NCI-H345 (cell line): ENCODE results near the gene TRMT61B.

ENCODE experiments used
- DNase-seq: peaks from one replicate; lab custom pipeline; 2025; lab: John Stamatoyannopoulos, UW

TRMT61B gene

DNA sequence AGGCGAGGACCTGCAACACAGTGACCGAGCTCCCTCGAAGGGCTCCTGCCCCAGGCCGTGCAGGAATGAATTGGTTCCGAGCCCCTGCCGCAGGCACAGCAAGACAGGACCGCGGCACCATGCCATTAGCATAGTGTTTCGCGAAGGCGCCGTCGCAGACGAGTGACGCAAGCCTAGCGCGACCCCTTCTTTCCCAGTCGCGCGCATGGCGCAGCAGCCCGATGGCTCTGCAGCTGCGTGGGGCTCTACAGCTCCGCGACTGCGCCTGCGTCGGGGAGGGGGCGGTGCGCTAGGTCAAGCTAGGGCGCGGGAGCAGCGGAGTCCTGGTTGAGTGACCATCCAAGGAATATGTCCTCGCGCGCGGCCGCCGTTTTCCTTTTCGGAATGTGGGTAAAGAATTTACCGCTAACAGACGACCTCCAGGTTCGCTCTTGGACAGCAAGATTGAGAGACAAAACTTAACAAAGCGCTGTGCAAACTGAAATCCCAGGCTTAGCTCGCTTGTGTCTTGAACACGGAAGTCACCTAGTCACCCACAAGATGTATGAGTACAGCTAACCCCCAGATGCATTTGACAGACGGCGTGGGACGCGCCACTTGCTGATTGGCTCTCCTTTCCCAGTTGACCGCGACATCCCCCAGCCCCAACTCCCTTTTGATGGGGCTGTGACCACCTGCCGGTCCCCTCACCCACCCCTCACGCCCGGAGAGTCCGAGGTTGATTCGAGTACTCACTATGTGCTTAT, at the start of gene TRMT61B:
TRMT61B (minus strand) TSS at position 164 of the 746 bp plus-strand sequence; CDS start at position 132, 32 bp downstream.
- peak; percentile 97 for DNase-seq

DNA sequence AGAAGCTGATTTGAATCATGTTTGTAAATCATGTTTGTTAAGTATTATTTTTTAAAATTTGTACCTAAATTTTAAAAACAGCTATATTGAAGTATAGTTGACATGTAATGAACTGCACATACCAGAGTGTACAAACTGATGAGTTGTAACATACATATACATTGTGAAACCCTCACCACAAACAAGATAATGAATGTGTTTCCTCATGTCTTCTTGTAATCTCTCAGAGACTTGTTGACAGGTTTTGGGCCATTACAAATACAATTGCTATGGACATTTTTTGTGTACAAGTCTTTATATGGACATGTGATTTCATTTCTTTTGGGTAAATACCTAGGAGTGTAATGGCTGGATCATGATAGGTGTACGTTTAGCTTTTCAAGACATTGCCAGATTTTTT, 45.8 kb upstream of the TRMT61B start:
- DNase-seq, result no peak

DNA sequence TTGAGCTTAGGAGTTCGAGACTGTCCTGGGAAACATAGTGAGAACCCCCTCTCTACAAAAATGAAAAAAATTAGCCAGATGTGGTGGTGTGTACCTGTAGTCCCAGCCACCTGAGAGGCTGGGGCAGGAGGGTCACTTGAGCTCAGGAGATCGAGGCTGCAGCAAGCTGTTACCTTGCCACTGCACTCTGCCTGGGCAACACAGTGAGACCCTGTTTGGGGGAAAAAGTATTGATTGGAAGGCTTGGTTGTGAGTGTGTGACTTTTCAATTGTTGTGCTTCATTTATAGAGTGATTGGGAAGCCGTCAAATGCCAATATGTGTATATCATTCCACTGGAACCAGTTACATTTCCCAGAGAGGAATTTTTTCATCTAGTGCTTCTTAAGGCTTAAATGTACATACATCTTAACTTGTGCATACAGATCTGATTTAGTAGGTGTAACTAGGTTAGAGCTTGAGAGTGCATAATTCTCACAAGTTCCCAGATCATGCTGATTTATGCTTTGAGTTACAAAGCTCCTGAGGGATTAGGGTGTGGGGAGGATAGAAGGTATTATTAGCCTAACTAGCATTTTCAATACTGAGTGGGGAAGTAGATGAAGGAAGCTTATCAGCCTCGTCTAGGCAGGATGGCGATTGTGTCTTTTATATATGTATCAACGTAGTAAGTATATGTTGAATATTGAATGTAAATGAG, 39.7 kb upstream of the TRMT61B start:
- no peak for DNase-seq

DNA sequence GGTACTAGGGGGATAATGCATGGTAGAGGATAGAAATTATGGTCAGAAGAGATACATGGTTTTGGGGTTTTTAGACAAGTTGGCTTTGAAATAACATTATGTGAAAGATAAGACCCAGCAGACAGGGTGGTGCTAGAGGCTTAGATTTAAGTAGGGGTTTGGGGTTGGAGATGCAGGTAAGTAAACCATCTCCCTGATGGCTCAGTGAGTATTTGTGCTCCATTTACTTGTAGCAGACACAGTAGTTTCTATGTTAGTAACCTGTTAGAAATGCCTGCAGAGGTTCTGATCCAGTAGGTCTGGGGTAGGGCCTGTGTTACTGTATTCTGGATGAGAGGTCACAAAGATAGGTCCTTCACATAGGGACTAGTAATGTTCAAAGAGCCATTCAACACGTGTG, 38.1 kb upstream of the TRMT61B start:
- DNase-seq, result no peak

DNA sequence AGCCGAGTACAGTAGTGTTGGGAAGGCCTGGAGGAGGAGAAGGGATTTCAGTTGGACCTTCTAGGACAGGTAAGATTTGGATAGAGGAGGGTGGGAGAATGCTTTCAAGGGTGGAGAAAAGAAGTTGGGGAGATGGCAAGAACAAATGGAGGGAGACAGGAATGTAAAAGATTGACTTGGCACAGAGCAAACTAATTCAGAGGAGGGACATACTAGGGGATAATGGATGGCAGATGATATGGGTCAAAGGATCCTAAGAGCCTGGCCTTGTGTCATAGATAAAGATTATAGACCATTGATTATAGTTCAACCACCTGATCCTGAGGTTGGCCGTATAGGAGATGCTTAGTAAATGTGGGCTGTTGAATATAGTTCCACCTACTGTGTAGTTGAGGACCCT, 36.7 kb upstream of the TRMT61B start:
- DNase-seq, result no peak

DNA sequence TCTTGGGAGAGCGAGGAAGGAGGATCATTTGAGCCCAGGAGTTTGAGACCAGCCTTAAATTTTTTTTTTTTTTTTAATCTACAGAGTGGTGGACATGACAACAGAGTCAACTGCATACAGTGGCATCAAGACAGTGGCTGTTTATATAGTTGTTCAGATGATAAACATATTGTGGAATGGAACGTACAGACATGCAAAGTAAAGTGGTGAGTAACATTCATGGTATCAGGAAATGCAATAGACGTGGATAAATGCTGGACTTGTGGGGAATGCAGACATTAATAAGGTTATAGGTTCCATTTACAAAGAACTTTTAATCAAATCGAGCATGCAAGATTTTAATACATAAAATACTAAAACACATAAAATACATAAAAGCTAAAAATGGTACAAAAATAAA, 36.3 kb upstream of the TRMT61B start:
- DNase-seq, result no peak

DNA sequence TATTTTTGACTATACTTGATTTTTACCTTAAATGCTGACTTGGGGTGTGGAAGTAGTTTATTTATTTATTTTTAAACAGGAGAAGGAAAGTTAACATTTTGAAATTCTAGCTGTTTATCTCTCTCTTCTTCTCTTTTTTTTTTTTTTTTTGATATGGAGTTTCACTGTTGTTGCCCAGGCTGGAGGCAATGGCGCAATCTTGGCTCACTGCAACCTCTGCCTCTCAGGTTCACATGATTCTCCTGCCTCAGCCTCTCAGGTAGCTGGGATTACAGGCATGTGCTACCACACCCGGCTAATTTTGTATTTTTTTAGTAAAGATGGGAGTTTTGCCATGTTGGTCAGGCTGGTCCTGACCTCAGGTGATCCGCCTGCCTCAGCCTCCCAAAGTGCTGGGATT, 35.4 kb upstream of the TRMT61B start:
- DNase-seq, result no peak

DNA sequence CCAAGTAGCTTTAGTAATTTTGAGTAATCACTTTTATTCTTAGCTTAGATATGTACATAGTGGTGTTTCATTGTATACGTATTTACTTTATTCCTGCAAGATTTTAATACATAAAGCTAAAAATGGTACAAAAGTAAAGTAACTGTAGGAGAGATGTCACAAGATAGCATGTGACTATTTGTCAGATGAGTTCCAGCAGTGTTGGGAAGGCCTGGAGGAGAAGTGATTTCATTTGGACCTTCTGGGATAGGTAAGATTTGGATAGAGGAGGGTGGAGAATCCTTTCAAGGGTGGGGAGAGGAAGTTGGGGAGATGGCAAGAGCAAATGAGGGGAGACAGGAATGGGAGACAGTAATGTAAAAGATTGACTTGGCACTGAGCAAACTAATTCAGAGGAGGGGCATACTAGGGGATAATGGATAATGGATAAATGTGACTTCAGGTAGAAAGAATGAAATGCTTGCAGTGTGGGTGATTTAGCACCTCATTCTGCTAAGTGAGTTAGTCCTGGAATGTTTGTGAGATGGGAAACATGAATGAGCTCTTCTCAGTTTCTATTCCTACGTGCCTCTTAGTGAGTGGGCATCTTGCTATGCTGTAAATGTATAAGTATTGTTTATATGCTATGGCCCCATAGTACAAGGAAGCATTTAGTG, 34.8 kb upstream of the TRMT61B start:
- no peak for DNase-seq

DNA sequence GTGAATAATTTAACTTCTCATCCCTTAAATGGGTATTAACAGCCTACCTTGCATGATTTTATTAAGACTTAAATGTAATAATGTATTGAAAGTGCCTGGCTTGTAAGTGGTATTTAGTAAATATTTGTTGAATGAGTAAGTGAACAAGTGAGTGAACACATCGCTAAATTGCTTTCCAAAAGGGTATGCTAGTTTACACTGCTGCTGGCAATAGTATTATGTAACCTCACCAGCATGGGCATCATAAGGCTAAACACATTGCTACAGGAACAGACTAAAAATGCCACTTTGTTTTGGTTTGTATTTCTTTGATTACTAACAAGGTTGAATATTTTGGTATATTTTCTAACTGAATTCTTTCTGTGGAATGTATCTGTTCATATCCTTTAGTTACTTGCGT, 34.2 kb upstream of the TRMT61B start:
- DNase-seq, result no peak

DNA sequence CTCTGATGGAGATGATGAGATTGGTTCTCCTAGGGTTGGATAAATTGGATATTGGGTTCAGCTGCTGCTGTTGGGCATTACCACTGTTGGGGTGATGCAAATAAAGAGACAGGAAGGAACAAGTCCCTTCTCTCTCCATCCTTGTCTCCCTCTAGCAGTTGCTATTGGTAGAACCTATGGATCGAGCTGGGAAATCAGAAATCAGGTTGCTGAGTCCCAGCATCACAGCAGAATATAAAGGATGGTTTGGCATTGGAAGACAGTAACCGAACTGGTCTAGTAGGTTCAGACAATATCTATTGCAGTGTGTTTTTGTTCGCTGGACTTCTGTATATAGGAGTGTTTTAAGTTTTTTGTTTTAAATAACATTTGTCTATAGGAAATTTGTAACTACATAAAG, 32.5 kb upstream of the TRMT61B start:
- DNase-seq, result no peak

DNA sequence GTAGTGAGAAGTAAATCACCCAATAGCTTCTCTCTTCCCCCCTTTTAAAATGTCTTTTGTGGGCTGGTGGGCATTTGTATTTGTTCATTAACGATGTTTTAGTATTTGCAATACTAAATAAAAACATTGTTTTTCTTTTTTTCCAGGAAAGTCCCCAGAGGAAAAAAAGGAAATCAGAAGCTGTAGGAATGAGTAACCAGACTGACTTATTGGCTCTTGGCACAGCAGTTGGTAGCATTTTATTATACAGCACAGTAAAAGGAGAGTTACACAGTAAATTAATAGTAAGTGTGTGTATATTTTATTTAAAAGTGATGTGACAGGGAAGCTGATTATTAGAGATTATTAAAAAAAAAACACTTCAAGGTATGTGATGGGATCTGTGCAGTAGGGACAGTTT, 31.7 kb upstream of the TRMT61B start:
- DNase-seq, result no peak

DNA sequence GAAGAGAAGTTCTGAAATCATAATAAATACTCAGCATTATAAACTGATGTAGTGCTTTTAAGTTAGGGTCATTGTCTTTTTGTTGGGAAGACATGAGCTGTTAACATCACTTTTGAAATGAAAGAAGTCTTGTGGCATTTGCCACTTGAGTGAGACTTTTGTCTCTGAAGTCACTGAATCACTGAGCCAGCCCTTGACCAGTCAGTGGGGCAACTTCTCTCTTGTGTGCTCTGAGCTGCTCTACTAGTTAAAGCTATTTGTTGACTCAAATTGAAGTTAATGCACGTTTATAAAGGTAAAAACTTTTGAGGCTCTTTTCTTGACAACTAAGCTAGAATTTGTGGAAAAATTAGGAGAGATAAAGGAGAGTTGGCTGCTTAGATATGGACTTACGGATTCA, 31.1 kb upstream of the TRMT61B start:
- DNase-seq, result no peak

DNA sequence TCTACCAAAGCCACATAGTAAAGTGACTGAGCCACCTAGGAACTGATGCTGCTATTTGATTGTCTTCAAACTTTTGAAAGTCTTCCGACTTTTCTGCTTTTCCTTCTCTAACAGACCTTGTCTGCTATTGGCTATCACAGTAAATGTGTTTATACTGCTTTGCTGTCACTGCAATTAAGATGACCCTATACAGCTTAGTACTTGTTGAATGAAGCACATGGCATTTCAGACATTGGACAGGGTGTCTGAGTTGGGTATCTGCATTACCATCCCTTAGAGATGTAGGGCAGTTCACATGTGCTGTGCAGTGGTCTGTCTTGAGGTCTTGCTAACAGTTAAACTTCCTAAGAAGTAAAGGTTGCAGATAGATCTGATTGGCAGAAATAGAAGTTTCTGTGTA, 27.9 kb upstream of the TRMT61B start:
- DNase-seq, result no peak

DNA sequence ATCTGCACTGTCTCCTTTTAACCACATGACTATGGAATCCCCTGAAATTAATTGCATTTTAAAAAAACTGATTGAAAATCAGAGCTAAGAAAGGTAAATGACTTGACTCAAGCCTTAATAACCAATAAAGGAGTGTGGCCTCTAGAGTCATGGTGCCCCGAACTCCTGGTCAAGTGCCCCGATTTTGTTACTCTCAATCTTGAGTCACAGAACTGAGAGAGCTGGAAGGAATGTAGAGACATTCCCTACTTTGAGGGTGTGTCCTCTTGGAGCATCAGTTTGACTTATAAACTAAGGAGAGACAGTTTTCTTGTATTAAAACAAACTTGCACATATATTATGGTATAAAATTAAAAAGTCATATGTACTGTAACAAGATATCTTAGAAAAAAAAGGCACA, 26.8 kb upstream of the TRMT61B start:
- no peak for DNase-seq

DNA sequence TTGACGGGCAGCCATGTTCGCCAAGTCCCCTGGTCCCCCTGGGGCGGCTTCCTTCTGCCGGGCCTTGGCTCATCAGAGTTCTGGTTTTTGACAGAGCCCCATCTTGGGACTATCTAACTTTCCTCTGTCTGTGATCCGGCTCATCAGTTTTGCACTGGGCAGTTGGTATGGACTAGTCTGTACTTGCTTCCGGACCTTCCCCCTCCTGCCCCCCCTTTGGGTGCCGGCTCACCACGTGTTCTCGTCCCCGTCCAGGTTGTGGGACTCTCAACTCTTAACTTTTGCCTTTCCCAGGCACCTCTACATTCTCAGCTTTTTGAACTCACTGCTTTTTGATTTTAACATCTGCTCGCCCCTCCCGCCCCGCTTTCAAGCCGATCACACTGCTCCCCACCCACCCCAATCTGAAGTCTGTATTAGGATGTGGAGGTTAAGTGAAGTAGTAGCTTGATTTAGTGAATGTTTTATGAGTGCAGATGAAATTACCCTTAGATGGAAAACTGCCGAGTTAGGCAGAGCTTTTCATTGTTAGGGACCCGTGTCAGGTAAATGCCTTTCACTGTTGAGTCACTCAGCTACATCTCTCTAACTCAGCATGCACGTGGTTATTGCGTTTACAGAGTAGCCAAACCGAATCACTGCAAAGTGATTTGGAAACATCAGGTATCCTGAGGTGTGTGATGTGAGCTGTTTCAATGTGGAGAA, 25.2 kb upstream of the TRMT61B start:
- DNase-seq, result peak; percentile 17

DNA sequence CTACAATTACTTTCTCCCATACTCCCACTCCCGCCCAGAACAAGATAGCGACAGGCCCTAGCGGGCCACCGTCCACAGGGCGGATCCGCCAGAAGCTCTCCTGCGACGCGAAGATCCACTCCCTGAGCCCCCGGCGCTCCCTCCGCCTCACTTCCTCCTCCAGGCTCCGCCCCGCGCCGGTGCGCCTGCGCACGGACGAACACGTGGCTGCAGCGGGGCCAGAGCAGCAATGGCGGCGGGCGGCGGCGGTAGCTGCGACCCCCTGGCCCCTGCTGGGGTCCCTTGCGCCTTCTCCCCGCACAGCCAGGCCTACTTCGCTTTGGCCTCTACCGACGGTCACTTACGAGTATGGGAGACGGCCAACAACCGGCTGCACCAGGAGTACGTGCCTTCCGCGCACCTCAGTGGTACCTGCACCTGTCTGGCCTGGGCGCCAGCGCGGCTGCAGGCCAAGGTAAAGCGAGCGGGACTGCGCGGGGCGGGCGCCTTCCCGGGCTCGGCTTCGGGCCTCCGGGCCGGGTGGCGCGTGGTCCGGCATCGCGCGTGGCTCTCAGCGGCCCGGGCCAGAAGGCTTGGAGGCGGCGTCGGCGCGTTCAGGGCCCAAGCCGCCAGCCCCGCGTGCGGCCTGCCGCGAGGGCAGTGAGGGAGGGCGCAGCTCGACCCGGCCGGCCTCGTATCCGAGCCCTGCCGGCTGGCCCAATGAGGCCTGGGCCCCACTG, 24.5 kb upstream of the TRMT61B start, which contains the start of gene WDR43:
WDR43 (plus strand) TSS at position 198 of the 719 bp plus-strand sequence; CDS start at position 230, 32 bp downstream.
- peak; percentile 100 for DNase-seq

DNA sequence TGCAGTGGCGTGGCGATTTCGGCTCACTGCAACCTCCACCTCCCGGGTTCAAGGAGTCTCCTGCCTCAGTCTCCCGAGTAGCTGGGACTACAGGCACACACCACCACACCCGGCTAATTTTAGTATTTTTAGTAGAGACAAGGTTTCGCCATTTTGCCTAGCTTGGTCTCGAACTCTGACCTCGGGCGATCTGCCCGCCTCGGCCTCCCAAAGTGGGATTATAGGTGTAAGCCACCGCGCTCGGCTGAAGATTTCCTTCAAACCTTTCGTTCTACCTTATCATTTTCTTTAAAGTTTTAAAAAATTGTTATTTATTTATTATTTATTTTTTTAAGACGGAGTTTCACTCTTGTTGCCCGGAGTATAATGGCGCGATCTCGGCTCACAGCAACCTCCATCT, 23.4 kb upstream of the TRMT61B start:
- DNase-seq, result no peak

DNA sequence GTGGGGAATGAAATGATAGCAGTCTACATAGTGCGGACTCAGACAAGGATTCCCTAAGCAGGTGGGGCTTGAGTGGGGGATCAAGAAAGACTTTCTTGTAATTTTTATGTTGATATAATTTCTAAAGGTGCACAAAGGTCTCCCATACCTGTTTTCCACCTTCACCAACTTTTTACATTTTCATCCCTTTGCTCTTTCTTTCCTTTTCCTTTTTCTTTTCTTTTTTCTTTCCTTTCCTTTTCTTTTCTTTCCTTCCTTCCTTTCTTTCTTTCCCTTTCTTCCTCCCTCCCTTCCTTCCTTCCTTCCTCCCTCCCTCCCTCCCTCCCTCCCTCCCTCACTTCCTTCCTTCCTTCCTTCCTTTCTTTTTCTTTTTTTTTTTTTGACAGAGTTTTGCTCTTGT, 10.1 kb upstream of the TRMT61B start:
- DNase-seq, result no peak

DNA sequence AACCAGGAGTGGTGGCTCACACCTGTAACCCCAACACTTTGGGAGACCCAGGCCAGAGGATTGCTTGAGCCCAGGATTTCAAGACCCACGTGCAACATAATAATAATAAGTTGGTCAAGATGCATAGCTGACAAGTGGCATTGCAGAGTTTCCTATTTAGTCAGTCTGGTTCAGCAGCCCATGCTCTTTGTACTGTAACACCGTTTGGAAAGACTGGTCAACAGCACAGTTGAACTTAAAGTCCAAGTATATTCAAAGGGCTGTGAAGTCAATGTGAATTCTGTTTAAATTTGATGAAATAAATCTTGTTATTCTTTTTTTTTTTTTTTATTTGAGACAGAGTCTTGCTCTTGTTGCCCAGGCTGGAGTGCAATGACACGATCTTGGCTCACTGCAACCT, 1.5 kb upstream of the TRMT61B start:
- no peak for DNase-seq

DNA sequence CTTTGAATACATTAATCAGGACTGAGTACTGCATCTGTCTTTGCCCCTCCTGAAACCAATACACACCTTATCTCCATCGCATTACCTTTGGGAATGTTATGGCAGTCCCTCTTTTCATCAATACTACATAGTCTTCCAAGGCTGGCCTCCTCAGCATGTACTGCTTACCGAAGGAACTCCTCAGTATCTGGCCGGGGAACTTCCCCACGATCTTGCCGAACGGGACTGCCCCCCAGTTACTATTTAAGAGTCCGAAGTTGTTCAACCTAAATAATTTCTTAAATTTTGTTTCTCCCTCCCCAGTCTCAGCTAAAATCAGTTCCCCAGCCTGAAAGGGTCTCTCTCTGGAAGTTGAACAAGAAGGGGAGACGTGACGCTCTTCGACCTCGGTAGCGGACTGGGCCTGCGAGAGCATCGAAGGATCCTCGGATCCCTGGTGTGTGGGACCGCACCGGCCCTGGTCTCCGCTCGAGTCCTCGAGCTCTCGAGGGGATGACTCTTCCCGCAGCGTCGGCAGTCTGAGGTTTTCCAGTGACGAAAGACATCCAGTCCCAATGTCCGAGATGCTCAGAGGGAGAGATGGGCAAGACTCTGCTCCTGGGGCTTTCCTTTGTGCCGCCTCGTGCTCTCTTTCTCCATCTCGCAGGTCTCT, 489 bp downstream of the TRMT61B start:
- DNase-seq, result peak; percentile 54

DNA sequence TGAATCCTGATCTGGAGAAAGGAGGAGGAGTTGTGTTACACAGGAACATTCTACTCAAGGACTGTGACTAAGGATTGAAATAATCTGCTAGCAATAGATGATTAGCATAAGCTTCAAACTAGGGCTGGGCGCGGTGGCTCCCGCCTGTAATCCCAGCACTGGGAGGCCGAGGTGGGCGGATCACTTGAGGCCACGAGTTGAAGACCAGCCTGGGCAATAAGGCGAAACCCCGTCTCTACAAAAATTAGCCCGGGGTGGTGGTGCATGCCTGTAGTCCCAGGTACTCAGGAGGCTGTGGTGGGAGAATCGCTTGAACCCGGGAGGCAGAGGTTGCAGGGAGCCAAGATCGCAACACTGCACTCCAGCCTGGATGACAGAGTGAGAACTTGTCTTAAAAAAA, 1.5 kb downstream of the TRMT61B start:
- DNase-seq, result no peak
